SK-MEL-5 (cell line): ENCODE results near the gene CRACDL. TPM values are rescaled to one million over a fixed set of nuclear protein-coding genes. Genes with fewer than 3 reads are reported as not detected.

ENCODE experiments used
- DNase-seq: peaks from one replicate; pipeline ENCODE4 v3.0.0-alpha.2; 2016; ENCODE audit warnings: low read depth, low spot score
- in situ Hi-C: cut with HindIII; loops from 2 replicates; pipeline ENCODE4 v1.10.0; 2016; ENCODE audit warnings: low sequenced_read_pairs, high pct_unique_total_duplicates, low pct_unique_long_range_greater_than_20kb
- total RNA-seq: library from RNA; depleted of rRNA; stranded (reverse); fragments of >200 nt; shearing (Covaris generic); gene quantifications from 2 replicates; pipeline ENCODE4 v1.2.3, GENCODE V29; 2014

CRACDL gene
- total RNA-seq, 1 experiment from 2014 or later, result 0.95 TPM

DNA sequence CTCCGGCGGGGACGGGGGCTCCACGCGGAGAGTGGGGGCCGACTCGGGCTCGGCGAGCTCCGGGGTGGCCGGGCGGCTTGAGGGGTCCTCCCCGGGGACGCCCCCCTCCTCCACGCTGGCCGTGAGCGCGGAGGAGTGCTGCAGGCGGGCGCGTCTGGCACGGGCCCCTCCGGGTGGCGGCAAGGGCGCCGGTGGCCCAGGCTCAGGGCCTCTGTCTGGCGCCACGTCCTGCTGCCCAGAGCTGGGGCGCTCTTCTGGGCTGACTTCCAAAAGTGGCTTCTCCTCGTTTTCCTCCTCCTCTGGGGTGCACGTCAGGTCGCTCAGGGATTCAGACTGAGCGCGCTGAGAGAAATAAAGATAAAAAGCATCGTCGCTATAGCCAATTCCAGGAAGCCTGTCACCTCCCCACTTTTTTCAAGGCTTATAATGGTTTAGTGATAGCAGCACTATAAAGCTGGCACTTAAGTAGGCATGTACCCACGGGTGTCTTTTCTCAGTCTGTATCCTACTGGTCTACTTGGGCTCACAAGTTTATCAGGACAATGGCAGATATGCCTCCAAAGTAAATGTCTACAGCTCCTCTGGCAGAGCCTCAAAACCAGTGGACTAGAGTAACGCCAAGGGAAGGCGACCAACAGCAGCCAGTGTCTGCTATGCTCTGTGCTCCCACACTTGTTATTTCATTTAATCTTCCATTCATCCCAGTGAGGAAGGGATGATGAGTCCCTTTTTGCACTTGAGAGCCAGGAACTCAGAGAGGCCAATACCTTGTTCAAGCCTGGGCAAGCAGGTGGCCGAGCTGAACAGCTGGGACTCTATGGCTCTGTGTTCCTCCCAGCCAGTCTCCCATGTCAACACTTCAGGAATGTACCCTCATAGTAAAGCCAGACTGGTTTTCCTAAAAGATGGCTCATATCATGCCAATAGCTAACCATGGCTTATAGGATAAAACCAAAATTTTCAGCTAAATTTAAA lies 112.5 kb downstream of the CRACDL start:
- in situ Hi-C loops, result no loop called here
- no peak for DNase-seq

GRCh38 chr2:98822301-98823164 lies 113.5 kb downstream of the CRACDL start:
- in situ Hi-C loops, result no loop called here
- no peak for DNase-seq

DNA sequence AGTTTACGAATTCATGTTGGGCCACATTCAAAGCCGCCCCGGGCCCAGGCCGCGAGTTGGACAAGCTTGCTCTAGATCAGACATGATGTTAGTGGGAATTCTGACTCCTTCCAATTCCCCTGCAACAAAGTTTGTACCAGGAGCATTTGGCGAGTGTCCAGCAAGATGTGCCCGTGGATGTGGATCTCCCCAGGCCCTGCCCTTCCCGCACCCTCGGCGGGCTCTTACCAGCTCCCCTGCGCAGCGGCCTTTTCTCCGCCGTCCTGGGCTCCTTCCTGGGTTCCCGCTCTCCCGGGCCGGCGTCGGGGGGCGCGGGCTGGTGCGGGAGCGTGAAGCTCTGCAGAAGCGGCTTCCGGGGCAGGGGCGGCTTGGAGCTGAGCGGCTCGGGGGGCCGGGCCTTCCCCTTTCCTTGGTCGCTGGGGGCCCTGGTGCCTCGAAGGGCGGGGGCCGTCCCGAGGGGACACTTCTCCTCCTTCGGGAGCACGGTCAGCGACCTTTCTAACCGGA lies 114.3 kb downstream of the CRACDL start:
- in situ Hi-C loops, result no loop called here
- DNase-seq, result no peak

GRCh38 chr2:98819231-98819766 lies 116.7 kb downstream of the CRACDL start:
- in situ Hi-C loops, result no loop called here
- DNase-seq, result no peak

DNA sequence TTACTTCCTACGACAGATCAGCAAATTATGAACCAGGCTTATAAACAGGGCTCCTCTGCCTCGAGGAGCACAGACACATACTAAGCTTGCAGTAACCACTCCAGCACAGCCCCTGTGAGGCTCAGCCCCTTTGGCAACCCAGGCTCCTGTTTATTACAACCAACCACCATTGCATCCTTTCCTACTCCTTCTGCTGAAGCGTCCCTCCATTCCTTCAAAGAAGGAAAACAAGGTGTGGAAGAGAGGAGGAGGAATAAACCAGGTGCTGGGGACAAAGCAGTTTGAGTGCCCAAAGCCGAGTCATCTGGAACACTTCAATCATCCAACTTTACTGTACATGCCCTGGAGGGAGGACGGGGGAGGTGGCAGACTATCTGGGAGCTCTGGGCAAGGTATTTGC lies 117.9 kb downstream of the CRACDL start:
- DNase-seq, result no peak
- in situ Hi-C loops, result no loop called here

DNA sequence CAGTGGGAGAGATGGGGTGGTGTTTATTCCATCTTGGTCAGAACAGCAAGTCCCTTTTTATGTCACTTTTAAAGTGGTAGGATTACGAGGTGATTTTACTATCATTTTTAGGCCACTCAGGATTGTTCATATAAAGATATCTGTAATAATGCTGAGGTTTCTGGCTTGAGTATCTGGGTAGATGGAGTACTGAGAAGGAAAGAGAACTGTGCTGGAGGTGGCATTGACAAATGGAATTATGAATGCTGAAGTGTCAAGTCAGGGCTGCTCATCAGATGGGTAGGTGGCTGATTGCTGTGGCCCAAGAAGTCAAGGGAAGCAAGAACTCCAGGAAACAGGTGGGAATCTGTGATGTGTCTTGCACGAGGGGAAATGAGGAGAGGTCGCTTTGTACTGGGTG lies 119.7 kb downstream of the CRACDL start:
- no peak for DNase-seq
- in situ Hi-C loops, result no loop called here

DNA sequence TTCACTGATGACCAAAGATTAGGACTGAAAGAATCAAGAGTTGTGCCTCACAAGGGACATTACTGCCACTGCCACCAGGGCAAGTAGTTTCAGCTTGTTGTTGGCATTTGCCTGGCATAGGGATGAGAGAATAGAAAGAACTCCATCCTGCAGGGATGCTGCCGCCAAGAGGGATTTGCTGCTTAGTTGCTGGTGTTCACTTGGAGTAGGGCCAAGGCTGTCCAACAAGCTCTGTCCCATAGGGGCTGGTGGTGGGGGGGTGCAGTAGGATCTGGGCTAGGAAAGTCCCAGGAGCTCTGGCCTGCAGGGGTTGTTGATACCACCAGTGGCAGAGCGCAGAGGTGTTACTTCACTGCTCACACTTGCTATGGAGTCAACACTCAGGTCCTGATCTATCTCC lies 120.2 kb downstream of the CRACDL start:
- DNase-seq, result no peak
- in situ Hi-C loops, result no loop called here

DNA sequence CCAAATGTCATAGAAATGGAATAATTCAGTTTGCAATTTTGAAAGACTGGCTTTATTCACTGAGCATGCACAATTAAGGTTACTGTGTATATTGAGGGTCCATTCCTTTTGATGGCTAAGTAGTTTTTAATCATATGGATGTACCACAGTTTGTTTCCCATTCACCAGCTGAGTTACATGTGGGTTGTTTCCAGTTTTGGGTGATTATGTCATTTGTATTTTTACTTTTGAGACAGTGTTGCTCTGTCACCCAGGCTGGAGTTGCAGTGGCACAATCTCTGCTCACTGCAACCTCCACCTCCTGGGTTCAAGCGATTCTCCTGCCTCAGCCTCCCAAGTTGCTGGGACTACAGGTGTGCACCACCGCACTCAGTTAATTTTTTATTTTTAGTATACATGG lies 124.3 kb downstream of the CRACDL start:
- no peak for DNase-seq
- in situ Hi-C loops, result no loop called here

DNA sequence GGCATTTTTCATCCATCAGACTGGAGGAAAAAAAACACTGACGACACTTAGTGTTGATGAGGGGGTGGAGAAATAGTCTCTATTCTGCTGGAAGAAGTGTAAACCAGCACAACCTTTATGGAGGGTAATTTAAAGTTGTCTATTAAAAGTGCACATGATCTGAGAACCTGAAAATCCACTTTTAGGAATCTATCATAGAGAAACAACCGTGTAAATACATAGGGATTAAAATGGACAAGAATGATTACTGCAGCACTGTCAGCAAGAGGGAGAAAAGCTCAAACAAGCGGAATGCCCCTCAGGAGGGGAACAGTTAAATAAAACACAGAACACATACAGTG lies 125.5 kb downstream of the CRACDL start:
- in situ Hi-C loops, result no loop called here
- DNase-seq, result no peak

GRCh38 chr2:98809878-98810587 lies 126.0 kb downstream of the CRACDL start:
- in situ Hi-C loops, result no loop called here
- DNase-seq, result no peak

DNA sequence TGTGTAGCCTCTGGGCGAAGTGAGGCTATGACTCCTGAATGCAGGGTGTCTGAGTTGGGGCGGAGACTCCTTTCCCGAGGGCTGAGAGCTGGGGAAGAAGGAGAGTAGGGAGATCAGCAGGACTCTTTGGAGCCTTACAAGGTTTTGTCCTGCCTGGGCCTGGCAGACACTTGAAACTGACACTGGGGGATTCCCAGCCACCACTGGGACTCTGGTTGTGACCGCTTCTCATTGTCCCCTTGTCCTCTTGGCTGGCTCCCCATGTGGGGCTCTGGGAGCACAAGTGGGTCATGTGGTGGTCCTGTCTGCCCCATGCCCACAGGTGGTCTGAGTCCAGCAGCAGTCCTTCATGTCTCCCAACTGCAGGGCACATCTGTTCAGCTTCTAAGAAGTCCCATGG lies 126.9 kb downstream of the CRACDL start:
- DNase-seq, result no peak
- in situ Hi-C loops, result no loop called here

GRCh38 chr2:98808546-98808945 lies 127.5 kb downstream of the CRACDL start:
- in situ Hi-C loops, result no loop called here
- no peak for DNase-seq

DNA sequence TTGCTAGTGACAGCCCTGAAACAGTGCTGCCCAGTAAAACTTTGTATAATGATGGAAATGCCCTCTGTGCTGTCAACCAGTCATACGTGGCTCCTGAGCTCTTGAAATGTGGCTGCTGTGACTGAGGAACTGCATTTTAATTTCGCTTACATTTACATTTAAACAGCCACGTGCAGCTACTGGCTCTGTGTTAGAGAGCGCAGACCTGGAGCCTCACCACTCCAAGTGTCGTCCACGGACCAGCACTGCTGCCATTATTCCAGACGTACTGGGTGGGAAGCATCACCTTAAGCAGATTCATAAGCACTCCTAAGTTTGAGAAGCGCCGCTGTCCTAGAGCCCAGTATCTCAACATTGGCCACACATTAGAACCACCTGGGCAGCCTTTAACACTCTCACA lies 128.1 kb downstream of the CRACDL start:
- DNase-seq, result no peak
- in situ Hi-C loops, result no loop called here

DNA sequence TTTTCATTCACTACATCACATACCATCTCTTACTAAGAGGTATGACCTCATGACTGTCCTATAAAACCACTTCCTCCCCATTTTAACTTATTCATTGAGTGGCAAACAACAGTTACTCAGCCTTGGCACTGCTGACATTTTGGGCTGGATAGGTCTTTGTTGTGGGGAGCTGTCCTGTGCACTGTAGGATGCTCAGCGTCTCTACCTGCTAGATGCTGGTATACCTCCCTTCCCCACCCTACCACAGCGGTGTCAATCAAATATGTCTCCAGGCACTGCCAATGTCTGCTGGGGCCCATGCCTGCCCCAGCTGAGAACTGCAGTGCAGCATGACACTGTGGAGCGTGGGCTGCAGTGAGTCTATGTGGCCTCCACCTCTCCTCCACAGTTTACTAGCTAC lies 128.8 kb downstream of the CRACDL start:
- DNase-seq, result no peak
- in situ Hi-C loops, result no loop called here

DNA sequence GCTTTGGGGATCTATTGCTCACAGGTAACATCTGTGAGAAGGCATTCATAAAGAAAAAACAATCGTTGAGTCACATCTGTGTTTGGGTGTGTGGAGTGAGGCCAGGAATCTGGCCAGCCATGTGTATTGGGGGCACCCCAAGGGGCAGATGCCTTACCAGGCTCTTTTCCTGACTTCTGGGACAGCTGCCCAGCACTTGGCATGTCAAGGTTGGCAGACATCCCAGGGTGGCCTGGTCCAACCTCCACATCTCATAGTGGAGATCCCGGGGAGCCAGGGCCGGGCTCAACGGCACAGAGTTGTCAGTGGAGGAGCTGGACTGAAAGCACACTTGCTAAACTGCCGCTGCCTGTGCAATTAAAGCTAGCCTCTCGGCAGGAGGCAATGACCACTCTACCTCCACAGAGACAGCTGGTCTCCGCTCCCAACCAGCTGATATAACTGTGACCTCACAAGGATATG lies 129.8 kb downstream of the CRACDL start:
- in situ Hi-C loops, result no loop called here
- no peak for DNase-seq

DNA sequence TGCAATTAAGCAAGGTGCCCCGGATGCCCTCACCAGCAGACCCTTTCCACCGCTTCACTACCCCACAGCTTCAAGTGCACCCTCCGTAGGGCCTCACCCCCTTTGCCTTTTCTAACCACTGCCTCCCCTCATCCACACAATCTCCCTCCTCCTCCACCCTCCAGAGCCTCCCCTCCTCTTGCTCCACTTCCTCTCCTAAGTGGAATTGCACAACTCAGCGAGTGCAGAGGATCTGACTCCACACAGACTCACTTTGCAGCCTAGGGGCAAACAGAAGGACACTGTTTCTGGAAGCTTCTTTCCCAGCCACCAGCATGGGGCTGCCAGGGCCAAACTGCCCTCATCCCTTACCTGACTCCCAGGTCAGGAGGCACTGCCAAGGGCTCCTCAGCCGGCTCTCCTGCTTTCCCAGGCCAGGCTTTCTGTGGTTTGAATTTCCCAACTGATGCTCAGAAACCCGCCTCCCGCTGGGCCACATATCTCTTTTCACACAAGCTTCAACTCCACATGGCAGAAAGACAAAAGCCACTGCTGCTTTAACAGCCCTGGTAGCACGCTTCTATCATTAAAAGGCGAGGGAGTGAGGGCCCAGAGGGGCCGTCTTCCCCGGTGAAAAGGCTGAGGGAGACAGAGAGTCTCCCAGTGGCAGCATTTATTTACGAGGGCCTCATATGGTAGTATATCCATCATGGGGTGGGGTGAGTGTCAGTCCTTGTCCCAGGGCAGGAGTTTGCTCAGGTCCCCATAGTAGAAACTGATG lies 130.4 kb downstream of the CRACDL start:
- in situ Hi-C loops, result no loop called here
- DNase-seq, result peak; percentile 10

DNA sequence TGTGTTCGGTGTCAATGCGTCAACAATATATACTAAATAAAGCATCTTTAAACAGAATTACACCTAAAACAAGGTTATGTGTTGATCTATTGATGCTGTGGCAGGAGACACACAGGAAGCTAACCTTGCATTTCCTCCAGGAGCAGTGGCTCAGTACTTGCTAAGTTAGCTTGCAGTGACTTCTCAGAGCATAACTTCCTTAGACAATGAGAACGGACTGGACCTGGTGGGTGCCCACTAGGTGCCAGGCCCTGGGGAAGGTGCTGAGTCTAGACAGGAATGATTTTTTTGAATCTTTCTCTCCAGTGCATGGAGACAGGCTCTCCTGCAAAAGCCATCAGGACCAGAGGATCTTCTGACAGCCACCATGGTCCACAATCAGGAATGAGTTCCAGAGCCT lies 131.3 kb downstream of the CRACDL start:
- no peak for DNase-seq
- in situ Hi-C loops, result no loop called here
